Tibial nerve (tissue), 4 donors: Measurements from ENCODE around the gene GSG1. TPM values are rescaled to one million over a fixed set of nuclear protein-coding genes. Genes with fewer than 3 reads are reported as not detected.

Experiments used
- DNase-seq, 2 donors: peaks; one replicate each; pipeline ENCODE4 v3.0.0-alpha.2; 2019; ENCODE audit warnings: low spot score in 2 of 2
- H3K27ac ChIP-seq, 4 donors: fragments of 200-600 bp; sonication (generic) in 3 of 4; one replicate each; pipeline ENCODE4 v1.5.1; 2017 to 2019; ENCODE audit warnings: mild to moderate bottlenecking in 1 of 4
- H3K27me3 ChIP-seq, 2 donors: fragments of 200-600 bp; sonication (generic) in 1 of 2; one replicate each; pipeline versions ENCODE4 v1.5.1 to v1.6.0; 2017 to 2019
- H3K36me3 ChIP-seq, 3 donors: fragments of 200-600 bp; sonication (generic); one replicate each; pipeline ENCODE4 v1.5.1; 2018 to 2019
- H3K4me1 ChIP-seq, 4 donors: fragments of 200-600 bp; sonication (generic) in 3 of 4; one replicate each; pipeline ENCODE4 v1.5.1; 2017 to 2019
- H3K4me3 ChIP-seq, 4 donors: fragments of 200-600 bp; sonication (generic) in 3 of 4; one replicate each; pipeline ENCODE4 v1.5.1; 2017 to 2019; ENCODE audit warnings: mild to moderate bottlenecking in 1 of 4, moderate library complexity in 1 of 4
- H3K9me3 ChIP-seq, 4 donors: fragments of 200-600 bp; sonication (generic) in 3 of 4; one replicate each; pipeline ENCODE4 v1.5.1; 2017 to 2019
- CTCF ChIP-seq, 5 experiments: fragments of 200-600 bp in 3 of 5; fragments of 450-650 bp in 2 of 5; sonication (generic) in 3 of 5; IDR thresholded peaks; one replicate each; pipeline ENCODE4 v1.5.1; 2016 to 2019; ENCODE audit warnings: antibody characterized with exemption in 5 of 5, mild to moderate bottlenecking in 3 of 5, moderate library complexity in 2 of 5
- EP300 ChIP-seq, 2 donors: sonication (generic); formaldehyde crosslinking; IDR thresholded peaks; one replicate each; pipeline ENCODE4 v1.6.1; 2017; ENCODE audit warnings: antibody characterized with exemption in 2 of 2, mild to moderate bottlenecking in 1 of 2
- POLR2A ChIP-seq, 2 donors: fragments of 450-650 bp; IDR thresholded peaks; one replicate each; pipeline ENCODE4 v1.6.1; 2017; ENCODE audit warnings: antibody characterized with exemption in 2 of 2, mild to moderate bottlenecking in 2 of 2, moderate library complexity in 2 of 2
- WGBS, 2 donors: methylation state at CpG; one replicate each; pipeline ENCODE4 v1.1.5; 2018; 5-methylcytosine and 5-hydroxymethylcytosine counted together
- total RNA-seq, 4 donors: library from RNA; depleted of rRNA; stranded (reverse); fragments of >200 nt; gene quantifications; one replicate each; pipeline ENCODE4 v1.1.0, GENCODE V29; 2016

Gene GSG1
- total RNA-seq, 4 donors from 2014 or later = not detected

GRCh38 chr12:13045816-13046215 is 57.7 kb downstream of the GSG1 start:
- Histone ChIP-seq H3K36me3 (no peaks in the 10 kb centered on the region), H3K4me1 (peaks cover 0 to 30% (median 5%) of the 10 kb centered on the region in 4 donors), H3K27ac (no peak overlapping the region), H3K9me3 (no peaks in the 10 kb centered on the region), H3K27me3 (no peaks in the 10 kb centered on the region), H3K4me3 (no peak overlapping the region)
- WGBS, 2 donors = 71 to 95% methylated on average over 1 to 8 of the region's 8 CpGs
- TF ChIP-seq POLR2A (IDR thresholded peaks at IDR 0.05) (no peak), EP300 (IDR thresholded peaks at IDR 0.05) (no peak), CTCF (IDR thresholded peaks at IDR 0.05) (no peak)
- DNase-seq = no peak

- Histone ChIP-seq H3K4me1 (peaks cover 0 to 25% (median 2%) of the 10 kb centered on the region in 4 donors), H3K27ac (peak overlapping the region in 3 of 4 donors; percentile 51 to 85 (median 78)), H3K27me3 (no peaks in the 10 kb centered on the region), H3K9me3 (no peaks in the 10 kb centered on the region), H3K4me3 (peak overlapping the region; percentile 56 to 100 (median 98)), H3K36me3 (no peaks in the 10 kb centered on the region)
- DNase-seq = no peak
- TF ChIP-seq EP300 (IDR thresholded peaks at IDR 0.05) (no peak), CTCF (IDR thresholded peaks at IDR 0.05) (no peak), POLR2A (IDR thresholded peaks at IDR 0.05) (no peak)
- WGBS, 2 donors = 4 to 6% methylated on average over 5 of the region's 5 CpGs
These were observed 58.6 kb downstream of the GSG1 start for GRCh38 chr12:13044906-13045299.

- peak in 1 of 2 donors; percentile 53 for TF ChIP-seq EP300 (IDR thresholded peaks at IDR 0.05)
- peak in 2 of 5 experiments; percentile 21 to 25 for TF ChIP-seq CTCF (IDR thresholded peaks at IDR 0.05)
- TF ChIP-seq POLR2A (IDR thresholded peaks at IDR 0.05) = no peak
- DNase-seq = peak; percentile 53 to 66
- Histone ChIP-seq H3K4me3 (peak within 1 kb of the TSS; percentile 56 to 100 (median 98)), H3K36me3 (no peaks in the 10 kb centered on the region), H3K27ac (peak within 1 kb of the TSS in 3 of 4 donors; percentile 51 to 85 (median 78)), H3K4me1 (peaks cover 0 to 24% (median 2%) of the 10 kb centered on the region in 4 donors), H3K27me3 (no peaks in the 10 kb centered on the region), H3K9me3 (no peaks in the 10 kb centered on the region)
- 2 to 6% methylated on average over 33 to 56 of the region's 74 CpGs for WGBS, 2 donors
These were observed 59.2 kb downstream of the GSG1 start, which contains the start of gene FAM234B for GRCh38 chr12:13044002-13044905. Gene FAM234B (plus strand): TSS chr12:13044381. CDS start chr12:13044404, 23 bp downstream.

- Histone ChIP-seq H3K36me3 (no peaks in the 10 kb centered on the region), H3K4me3 (no peak overlapping the region), H3K27me3 (no peaks in the 10 kb centered on the region), H3K27ac (no peak overlapping the region), H3K9me3 (no peaks in the 10 kb centered on the region), H3K4me1 (peaks cover 0 to 31% (median 2%) of the 10 kb centered on the region in 4 donors)
- 80 to 84% methylated on average over 4 of the region's 4 CpGs for WGBS, 2 donors
- no peak for DNase-seq
- no peak for TF ChIP-seq EP300 (IDR thresholded peaks at IDR 0.05)
These were observed 60.7 kb downstream of the GSG1 start for GRCh38 chr12:13042666-13043230.

GRCh38 chr12:13041224-13041623 is 62.2 kb downstream of the GSG1 start:
- H3K36me3 ChIP-seq = no peaks in the 10 kb centered on the region
- TF ChIP-seq CTCF (IDR thresholded peaks at IDR 0.05) (no peak), POLR2A (IDR thresholded peaks at IDR 0.05) (no peak), EP300 (IDR thresholded peaks at IDR 0.05) (no peak)
- H3K4me3 ChIP-seq = no peak overlapping the region
- H3K9me3 ChIP-seq = no peaks in the 10 kb centered on the region
- H3K4me1 ChIP-seq = peaks cover 0 to 30% (median 2%) of the 10 kb centered on the region in 4 donors
- WGBS, 2 donors = 92 to 100% methylated on average over 2 of the region's 2 CpGs
- no peak overlapping the region for H3K27ac ChIP-seq
- DNase-seq = no peak
- H3K27me3 ChIP-seq = no peaks in the 10 kb centered on the region
